Fibroblast of the aortic adventitia (primary cell): Measurements from ENCODE around the gene RNF44. TPM values are rescaled to one million over a fixed set of nuclear protein-coding genes. Genes with fewer than 3 reads are reported as not detected.

ENCODE experiments used
- DNase-seq: peaks from one replicate; pipeline ENCODE4 v3.0.0-alpha.2; 2010; ENCODE audit warnings: low read depth
- H3K4me3 ChIP-seq: 2 replicates; pipeline ENCODE4 v1.5.1; 2011; ENCODE audit warnings: low read depth, mild to moderate bottlenecking, control low read depth, low read length, moderate library complexity
- total RNA-seq: library from RNA; depleted of rRNA; stranded (reverse); fragments of >200 nt; gene quantifications from 2 replicates; pipeline ENCODE4 v1.2.3, GENCODE V29; 2012; ENCODE audit warnings: low replicate concordance
- TF ChIP-seq, protein P1 (sequence below): IDR thresholded peaks from 2 replicates; pipeline ENCODE4 v1.5.1; 2011; ENCODE audit warnings: mild to moderate bottlenecking, low read length, control low read depth, inconsistent platforms; ENCODE audit not compliant: insufficient read depth

Gene RNF44
- 3.1 and 4.8 TPM in 2 replicates for total RNA-seq

DNA sequence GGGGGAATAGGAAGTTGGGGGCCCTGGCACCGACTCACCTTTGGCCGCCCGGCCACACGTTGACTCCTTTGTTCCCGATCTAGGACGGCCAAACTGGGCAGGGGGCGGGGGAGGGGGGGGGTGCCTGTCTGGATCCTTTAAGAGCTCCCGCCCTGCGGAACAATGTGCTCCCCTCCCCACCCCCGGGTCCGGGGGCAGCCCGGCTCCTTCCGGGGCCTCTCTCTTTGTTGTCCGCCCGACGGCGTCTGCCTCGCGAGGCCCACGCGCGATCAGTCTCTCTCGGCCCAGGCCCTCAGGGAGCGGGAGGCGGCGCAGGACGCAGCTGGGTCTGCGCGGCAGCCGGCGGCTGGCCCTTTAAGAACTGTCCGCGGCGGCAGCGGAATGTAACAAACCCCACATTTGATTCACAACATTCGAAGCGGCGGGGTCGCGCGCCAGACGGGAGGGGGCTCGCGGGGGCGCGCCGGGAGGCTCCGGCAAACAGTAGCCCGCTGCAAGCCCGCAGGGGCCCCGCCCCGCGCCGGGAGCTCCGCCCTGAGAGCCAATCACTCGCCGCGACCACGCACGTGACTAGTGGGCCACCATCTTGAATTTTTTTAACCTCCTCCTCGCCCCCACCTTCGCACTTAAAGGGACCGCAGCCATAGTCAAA is at the start of gene RNF44:
Gene RNF44 (minus strand): TSS at position 501 of the 652 bp plus-strand sequence. CDS start 4,930 bp downstream, outside the sequence.
- peak; percentile 97 for DNase-seq
- TF ChIP-seq, protein P1, sequence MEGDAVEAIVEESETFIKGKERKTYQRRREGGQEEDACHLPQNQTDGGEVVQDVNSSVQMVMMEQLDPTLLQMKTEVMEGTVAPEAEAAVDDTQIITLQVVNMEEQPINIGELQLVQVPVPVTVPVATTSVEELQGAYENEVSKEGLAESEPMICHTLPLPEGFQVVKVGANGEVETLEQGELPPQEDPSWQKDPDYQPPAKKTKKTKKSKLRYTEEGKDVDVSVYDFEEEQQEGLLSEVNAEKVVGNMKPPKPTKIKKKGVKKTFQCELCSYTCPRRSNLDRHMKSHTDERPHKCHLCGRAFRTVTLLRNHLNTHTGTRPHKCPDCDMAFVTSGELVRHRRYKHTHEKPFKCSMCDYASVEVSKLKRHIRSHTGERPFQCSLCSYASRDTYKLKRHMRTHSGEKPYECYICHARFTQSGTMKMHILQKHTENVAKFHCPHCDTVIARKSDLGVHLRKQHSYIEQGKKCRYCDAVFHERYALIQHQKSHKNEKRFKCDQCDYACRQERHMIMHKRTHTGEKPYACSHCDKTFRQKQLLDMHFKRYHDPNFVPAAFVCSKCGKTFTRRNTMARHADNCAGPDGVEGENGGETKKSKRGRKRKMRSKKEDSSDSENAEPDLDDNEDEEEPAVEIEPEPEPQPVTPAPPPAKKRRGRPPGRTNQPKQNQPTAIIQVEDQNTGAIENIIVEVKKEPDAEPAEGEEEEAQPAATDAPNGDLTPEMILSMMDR: no peak

DNA sequence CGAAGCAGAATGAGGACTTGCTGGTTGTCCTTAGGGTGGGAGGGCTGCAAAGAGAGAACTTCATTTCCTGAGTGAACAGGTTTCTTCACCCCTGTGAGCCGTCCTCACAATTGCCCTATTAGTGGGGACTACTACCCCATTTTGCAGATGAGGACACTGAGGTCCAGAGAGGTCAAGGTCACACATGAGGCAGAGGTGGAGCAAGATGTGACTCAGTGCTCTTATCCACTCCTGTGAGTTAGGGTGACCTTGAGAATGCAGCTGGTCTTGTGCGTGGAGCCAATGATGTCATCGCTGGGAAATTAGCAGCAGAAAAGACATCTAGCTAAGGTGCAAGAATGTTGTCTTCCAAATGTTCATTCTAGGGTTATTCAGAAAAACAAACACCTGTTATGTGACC is 45.9 kb upstream of the RNF44 start:
- no peak for DNase-seq
- TF ChIP-seq, protein P1: no peak
- no peak overlapping the region for H3K4me3 ChIP-seq

More for the DNA sequence above, at the start of gene RNF44:
- peak within 1 kb of the TSS; percentile 81 for H3K4me3 ChIP-seq

DNA sequence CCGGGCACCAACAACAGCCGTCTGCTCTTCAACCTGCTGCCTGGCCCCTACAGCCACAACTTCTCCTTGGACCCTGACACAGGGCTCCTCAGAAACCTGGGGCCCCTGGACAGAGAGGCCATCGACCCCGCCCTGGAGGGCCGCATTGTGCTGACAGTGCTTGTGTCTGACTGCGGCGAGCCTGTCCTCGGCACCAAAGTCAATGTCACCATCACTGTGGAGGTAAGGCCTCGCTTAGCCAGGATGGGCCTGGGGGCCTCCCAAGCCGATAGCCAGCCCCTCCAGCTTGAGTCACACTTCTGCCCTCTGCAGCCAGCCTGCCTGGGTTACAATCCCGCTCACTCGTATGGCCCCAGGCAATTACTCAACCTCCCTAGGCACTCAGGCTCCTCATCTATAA is 44.2 kb upstream of the RNF44 start:
- TF ChIP-seq, protein P1: no peak
- no peak for DNase-seq
- H3K4me3 ChIP-seq: no peak overlapping the region

GRCh38 chr5:176579323-176579722 is 42.1 kb upstream of the RNF44 start:
- TF ChIP-seq, protein P1: no peak
- H3K4me3 ChIP-seq: no peak overlapping the region
- no peak for DNase-seq

DNA sequence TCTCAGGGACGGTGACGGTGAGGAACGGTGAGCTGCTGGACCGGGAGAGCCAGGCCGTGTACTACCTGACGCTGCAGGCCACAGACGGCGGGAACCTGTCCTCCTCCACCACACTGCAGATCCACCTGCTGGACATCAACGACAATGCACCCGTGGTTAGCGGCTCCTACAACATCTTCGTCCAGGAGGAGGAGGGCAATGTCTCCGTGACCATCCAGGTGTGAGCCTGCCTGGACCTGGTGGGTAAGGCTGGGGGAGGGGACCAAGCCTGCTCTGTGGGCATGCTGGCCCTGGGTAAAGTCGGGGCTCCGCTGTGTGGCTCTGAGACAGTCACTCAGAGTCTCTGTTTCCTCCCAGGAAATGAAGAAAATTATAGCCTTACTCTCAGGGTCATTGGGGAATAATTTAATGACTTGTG is 41.2 kb upstream of the RNF44 start:
- no peak overlapping the region for H3K4me3 ChIP-seq
- peak; percentile 28 for DNase-seq
- TF ChIP-seq, protein P1: peak; percentile 52

DNA sequence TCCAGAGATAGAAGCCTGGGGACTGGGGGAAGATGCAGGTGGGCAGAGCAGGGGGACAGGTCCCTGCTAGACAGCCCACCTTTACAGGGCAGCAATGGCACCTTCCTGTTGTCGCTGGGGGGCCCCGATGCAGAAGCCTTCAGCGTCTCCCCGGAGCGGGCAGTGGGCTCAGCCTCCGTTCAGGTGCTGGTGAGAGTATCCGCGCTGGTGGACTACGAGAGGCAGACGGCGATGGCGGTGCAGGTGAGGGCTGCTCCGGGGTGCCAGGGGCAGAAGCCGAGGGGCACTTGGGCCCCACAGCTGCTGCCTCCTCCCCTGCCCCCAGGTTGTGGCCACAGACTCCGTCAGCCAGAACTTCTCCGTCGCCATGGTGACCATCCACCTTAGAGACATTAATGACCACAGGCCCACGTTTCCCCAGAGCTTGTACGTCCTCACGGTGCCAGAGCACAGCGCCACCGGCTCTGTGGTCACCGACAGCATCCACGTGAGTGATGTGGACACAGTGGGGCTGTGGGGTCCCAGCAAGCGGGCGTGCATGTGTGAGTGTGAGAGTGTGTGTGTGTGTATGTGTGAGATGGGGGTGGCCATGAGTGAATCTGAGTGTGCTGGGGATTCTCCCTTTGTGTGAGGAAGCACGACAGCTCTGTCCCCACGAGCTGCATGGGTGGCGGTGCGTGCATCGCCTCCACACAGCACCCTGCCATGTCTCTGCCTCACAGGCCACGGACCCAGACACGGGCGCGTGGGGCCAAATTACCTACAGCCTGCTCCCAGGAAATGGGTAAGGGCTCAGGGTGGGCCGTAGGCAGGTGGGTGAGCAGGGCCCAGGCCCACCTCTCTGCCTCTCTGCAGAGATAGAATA is 40.3 kb upstream of the RNF44 start:
- TF ChIP-seq, protein P1: no peak
- DNase-seq: no peak

More for the DNA sequence above, 40.3 kb upstream of the RNF44 start:
- H3K4me3 ChIP-seq: no peak overlapping the region
